Spleen (tissue), 11 donors: ENCODE measurements around the gene TTLL12. TPM values are rescaled to one million over a fixed set of nuclear protein-coding genes. Genes with fewer than 3 reads are reported as not detected.

Experiments used
- DNase-seq: peaks from one replicate; pipeline ENCODE4 v3.0.0-alpha.2; 2020
- H3K27ac ChIP-seq, 8 donors: fragments of 200-600 bp; sonication (generic) in 7 of 8; 1 replicate in 4 of 8; 2 replicates in 4 of 8; pipeline versions ENCODE4 v1.5.0 to v1.8.0; 2016 to 2021; ENCODE audit warnings: inconsistent platforms in 4 of 8, mild to moderate bottlenecking in 4 of 8, moderate library complexity in 1 of 8
- H3K27me3 ChIP-seq, 7 donors: fragments of 200-600 bp; sonication (generic) in 6 of 7; replicated peaks in 1 of 7; 1 replicate in 4 of 7; 2 replicates in 3 of 7; pipeline versions ENCODE4 v1.5.0 to v1.8.0; 2016 to 2021; ENCODE audit warnings: inconsistent platforms in 3 of 7, mild to moderate bottlenecking in 1 of 7
- H3K36me3 ChIP-seq, 6 donors: fragments of 200-600 bp; sonication (generic) in 5 of 6; 1 replicate in 4 of 6; 2 replicates in 2 of 6; pipeline versions ENCODE4 v1.5.0 to v1.8.0; 2016 to 2021; ENCODE audit warnings: inconsistent platforms in 2 of 6
- H3K4me1 ChIP-seq, 6 donors: fragments of 200-600 bp; sonication (generic) in 5 of 6; 1 replicate in 3 of 6; 2 replicates in 3 of 6; pipeline versions ENCODE4 v1.5.0 to v1.8.0; 2016 to 2021; ENCODE audit warnings: inconsistent platforms in 3 of 6
- H3K4me3 ChIP-seq, 8 donors: fragments of 200-600 bp; sonication (generic) in 7 of 8; 1 replicate in 4 of 8; 2 replicates in 4 of 8; pipeline versions ENCODE4 v1.5.0 to v1.8.0; 2016 to 2021; ENCODE audit warnings: inconsistent platforms in 4 of 8, mild to moderate bottlenecking in 4 of 8, moderate library complexity in 2 of 8
- H3K9me3 ChIP-seq, 8 donors: fragments of 200-600 bp; sonication (generic) in 7 of 8; 1 replicate in 4 of 8; 2 replicates in 4 of 8; pipeline versions ENCODE4 v1.5.0 to v1.8.0; 2016 to 2021; ENCODE audit warnings: inconsistent platforms in 4 of 8
- CTCF ChIP-seq, 11 experiments: fragments of 200-600 bp in 7 of 11; fragments of 450-650 bp in 4 of 11; sonication (generic) in 4 of 11; IDR thresholded peaks in 8 of 11; conservative IDR thresholded peaks in 3 of 11; 1 replicate in 7 of 11; 2 replicates in 4 of 11; pipeline versions ENCODE4 v1.4.0 to v1.8.0; 2016 to 2021; ENCODE audit warnings: antibody characterized with exemption in 11 of 11, inconsistent platforms in 4 of 11, mild to moderate bottlenecking in 1 of 11
- POLR2A ChIP-seq, 3 donors: fragments of 450-650 bp; IDR thresholded peaks; one replicate each; pipeline ENCODE4 v1.5.1; 2017; ENCODE audit warnings: antibody characterized with exemption in 3 of 3, mild to moderate bottlenecking in 1 of 3
- POLR2AphosphoS5 ChIP-seq, 3 donors: sonication (generic); formaldehyde crosslinking; IDR thresholded peaks; one replicate each; pipeline ENCODE4 v1.5.1; 2017; ENCODE audit warnings: antibody characterized with exemption in 3 of 3
- WGBS, 5 donors: extraction: QIAGEN DNeasy Blood & Tissue Kit in 3 of 5; methylation state at CpG; one replicate each; pipeline versions ENCODE4 v1.1.5 to v1.1.7; 2013 to 2018; 5-methylcytosine and 5-hydroxymethylcytosine counted together
- intact Hi-C: fragments of 100-400 bp; cut with DNase I; formaldehyde crosslinking; loops from one replicate; pipeline ENCODE4 v1.15.0; 2023; ENCODE audit warnings: low total_unique reads
- polyA plus RNA-seq, 3 donors: library from polyadenylated mRNA; stranded (reverse); fragments of 200-250 nt; gene quantifications; one replicate each; pipeline ENCODE4 v1.2.1, GENCODE V29; 2013
- total RNA-seq, 7 donors: library from RNA; depleted of rRNA in 3 of 7; stranded (reverse); fragments of >200 nt in 3 of 7; fragmentation: NEBNext Ultra II Directional in 4 of 7; extraction: Animal tissue kit (Norgen Biotek cat#: 25700) in 4 of 7; gene quantifications; one replicate each; pipeline versions ENCODE4 v1.1.0 to v1.2.1, GENCODE V29; 2016 to 2021
- donor health status: healthy with polysubstance abuse.
- donor health status: DM: no; HTN: no; CAD: no; lungs with moderate emphysema.
- donor health status: DM: no; HTN: no; CAD: no.
- donor health status: Bipolar disorder and iron deficiency.
- donor health status: healthy.
- donor health status: DM: no; HTN: no; CAD: no.
- donor health status: DM: yes; HTN: yes; CAD: no.

The TTLL12 gene
- total and polyA plus RNA-seq, 10 donors, result 8.7 to 21.6 (median 18.2) TPM

DNA sequence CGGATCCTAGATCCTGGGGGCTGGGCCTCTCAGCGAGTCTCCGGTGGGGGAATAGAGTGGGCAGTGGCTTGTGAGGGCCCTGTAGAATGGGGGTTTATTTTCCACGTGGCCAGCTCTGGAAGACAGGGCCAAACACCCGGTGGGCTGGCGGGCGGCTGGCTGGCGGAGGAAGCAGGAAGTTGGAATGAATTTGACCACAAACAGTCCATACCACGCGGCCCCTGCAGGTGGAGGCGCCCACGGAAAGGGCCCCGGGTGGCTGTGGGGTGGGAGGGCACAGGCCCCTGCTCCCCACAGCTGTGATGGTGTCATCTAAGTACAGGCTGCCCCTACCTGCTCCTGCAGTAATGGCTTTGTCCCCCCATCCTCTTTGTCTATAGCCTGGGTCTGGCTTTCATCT, 58.8 kb downstream of the TTLL12 start:
- no peaks in the 10 kb centered on the region for H3K9me3 ChIP-seq
- no peak overlapping the region for H3K27ac ChIP-seq
- no peak for TF ChIP-seq CTCF (IDR thresholded peaks at IDR 0.05 in 8 of 11, conservative IDR thresholded peaks at IDR 0.05 in 3 of 11)
- TF ChIP-seq POLR2AphosphoS5 (IDR thresholded peaks at IDR 0.05), result no peak
- no peak for TF ChIP-seq POLR2A (IDR thresholded peaks at IDR 0.05)
- peaks cover 0 to 20% (median 0%) of the 10 kb centered on the region in 7 donors for H3K27me3 ChIP-seq
- H3K36me3 ChIP-seq, result peaks cover 0 to 25% (median 14%) of the 10 kb centered on the region in 6 donors
- no peak for DNase-seq
- H3K4me3 ChIP-seq, result no peak overlapping the region
- H3K4me1 ChIP-seq, result peaks cover 0 to 45% (median 8%) of the 10 kb centered on the region in 6 donors
- intact Hi-C loops, result no loop called here
- WGBS, 5 donors, result 25 to 45% (median 25%) methylated on average over 12 to 13 of the region's 13 CpGs

DNA sequence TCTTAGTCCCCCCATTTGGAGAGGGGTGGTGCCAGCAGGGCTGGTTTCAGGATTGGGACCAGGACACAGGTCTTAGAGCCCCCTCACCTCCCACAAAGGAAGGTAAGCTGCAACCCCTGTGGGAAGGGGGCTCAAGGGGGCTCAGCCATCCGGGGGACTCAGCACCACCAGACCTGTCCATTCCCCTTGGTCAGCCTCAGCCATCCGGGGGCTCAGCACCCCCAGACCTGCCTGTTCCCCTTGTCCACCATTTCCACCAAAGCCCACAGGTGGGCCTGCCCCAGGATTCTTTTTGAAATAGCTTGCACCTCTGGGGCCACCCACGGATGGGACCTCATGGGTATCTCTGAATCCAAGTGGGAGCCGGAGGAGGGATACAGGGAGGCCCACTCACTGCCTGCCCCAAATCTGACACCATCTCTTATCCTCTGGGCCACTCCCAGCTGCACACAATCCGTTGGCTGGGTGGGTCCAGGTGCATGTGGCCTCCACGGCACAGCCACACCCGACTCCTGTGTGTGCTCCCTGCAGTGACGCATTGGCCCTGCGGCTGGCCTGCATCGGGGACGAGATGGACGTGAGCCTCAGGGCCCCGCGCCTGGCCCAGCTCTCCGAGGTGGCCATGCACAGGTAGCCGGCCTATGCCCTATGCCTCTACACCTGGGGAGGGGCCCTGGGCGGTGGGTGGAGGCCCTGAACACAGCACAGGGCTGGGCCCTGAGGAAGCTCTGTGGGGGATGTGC, 59.6 kb downstream of the TTLL12 start:
- Histone ChIP-seq H3K27ac (no peak overlapping the region), H3K36me3 (peaks cover 0 to 18% (median 6%) of the 10 kb centered on the region in 6 donors), H3K4me1 (peaks cover 0 to 50% (median 8%) of the 10 kb centered on the region in 6 donors), H3K4me3 (no peak overlapping the region), H3K9me3 (no peaks in the 10 kb centered on the region), H3K27me3 (peaks cover 0 to 20% (median 0%) of the 10 kb centered on the region in 7 donors)
- TF ChIP-seq POLR2A (IDR thresholded peaks at IDR 0.05), result no peak
- no peak for TF ChIP-seq POLR2AphosphoS5 (IDR thresholded peaks at IDR 0.05)
- no peak for TF ChIP-seq CTCF (IDR thresholded peaks at IDR 0.05 in 8 of 11, conservative IDR thresholded peaks at IDR 0.05 in 3 of 11)
- intact Hi-C loops, result no loop called here
- DNase-seq, result no peak
- 84 to 89% (median 86%) methylated on average over 2 to 17 of the region's 17 CpGs for WGBS, 5 donors

DNA sequence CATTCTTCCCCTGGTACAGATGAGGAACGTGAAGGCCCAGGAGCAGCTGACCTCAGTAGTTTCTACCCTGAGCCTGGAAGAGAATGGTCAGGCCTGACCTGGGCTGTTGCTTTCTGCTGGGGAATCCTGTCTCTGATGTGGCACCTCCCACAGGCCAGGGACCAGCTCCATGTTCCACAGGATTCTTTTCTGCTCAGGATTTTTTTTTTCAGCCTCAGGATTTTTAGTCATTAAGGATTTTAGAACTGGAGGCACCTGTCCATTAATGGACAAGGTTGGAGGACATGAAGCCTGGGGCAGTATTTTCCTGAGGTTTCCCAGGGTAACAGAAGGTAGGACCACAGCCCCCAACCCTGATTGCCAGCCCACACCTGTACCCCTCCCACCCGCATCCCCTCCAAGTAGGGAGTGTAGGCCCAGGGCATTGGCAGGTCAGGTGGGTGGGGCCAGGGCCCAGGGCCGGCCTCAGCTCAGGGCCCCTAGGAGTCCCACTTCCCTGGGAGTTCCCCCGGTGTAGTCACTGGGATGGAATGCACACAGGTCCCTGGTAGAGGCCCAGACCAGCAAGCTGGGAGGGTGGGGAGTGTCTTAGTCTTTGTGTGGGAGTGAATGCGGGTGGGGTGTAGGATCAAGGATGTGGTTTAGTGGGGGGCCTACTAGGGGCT, 60.3 kb downstream of the TTLL12 start:
- 57 to 79% (median 65%) methylated on average over 3 to 5 of the region's 5 CpGs for WGBS, 5 donors
- peaks cover 0 to 20% (median 0%) of the 10 kb centered on the region in 7 donors for H3K27me3 ChIP-seq
- no peaks in the 10 kb centered on the region for H3K9me3 ChIP-seq
- no peak overlapping the region for H3K4me3 ChIP-seq
- H3K36me3 ChIP-seq, result peaks cover 0 to 10% (median 4%) of the 10 kb centered on the region in 6 donors
- intact Hi-C loops, result no loop called here
- DNase-seq, result no peak
- TF ChIP-seq POLR2AphosphoS5 (IDR thresholded peaks at IDR 0.05) (no peak), CTCF (IDR thresholded peaks at IDR 0.05 in 8 of 11, conservative IDR thresholded peaks at IDR 0.05 in 3 of 11) (no peak), POLR2A (IDR thresholded peaks at IDR 0.05) (no peak)
- H3K4me1 ChIP-seq, result peaks cover 0 to 51% (median 12%) of the 10 kb centered on the region in 6 donors
- no peak overlapping the region for H3K27ac ChIP-seq

DNA sequence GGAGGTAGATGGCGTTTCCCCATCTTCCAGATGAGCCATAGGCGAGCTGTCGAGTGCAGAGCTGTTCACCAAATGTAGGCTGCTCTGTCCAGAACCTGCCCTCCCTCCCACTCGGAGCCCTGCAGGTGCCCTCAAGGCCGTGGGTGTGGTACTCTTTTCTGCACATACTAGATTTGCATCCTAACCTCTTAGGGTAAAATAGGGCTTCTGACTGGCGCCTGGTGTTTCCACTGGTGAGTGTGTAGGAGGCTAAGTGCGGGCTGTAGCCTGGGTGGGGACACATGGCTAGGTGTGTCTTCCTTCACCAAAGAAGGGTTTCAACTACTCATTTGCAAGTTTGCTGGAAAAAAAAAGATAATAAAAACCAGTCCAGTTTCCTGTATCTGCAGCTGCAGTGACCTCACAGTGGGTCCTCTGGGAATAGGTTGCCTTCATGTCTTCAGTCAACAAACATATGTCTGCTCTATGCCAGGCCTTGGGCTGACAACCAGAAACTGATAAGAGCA, 67.9 kb downstream of the TTLL12 start:
- DNase-seq, result no peak
- no peak overlapping the region for H3K4me3 ChIP-seq
- intact Hi-C loops, result no loop called here
- peak overlapping the region in 4 of 8 donors; percentile 0 to 47 (median 39) for H3K27ac ChIP-seq
- peaks cover 6 to 63% (median 37%) of the 10 kb centered on the region in 6 donors for H3K4me1 ChIP-seq
- no peaks in the 10 kb centered on the region for H3K9me3 ChIP-seq
- no peak for TF ChIP-seq CTCF (IDR thresholded peaks at IDR 0.05 in 8 of 11, conservative IDR thresholded peaks at IDR 0.05 in 3 of 11)
- no peak for TF ChIP-seq POLR2AphosphoS5 (IDR thresholded peaks at IDR 0.05)
- no peak for TF ChIP-seq POLR2A (IDR thresholded peaks at IDR 0.05)
- peaks cover 0 to 60% (median 2%) of the 10 kb centered on the region in 7 donors for H3K27me3 ChIP-seq
- no peaks in the 10 kb centered on the region for H3K36me3 ChIP-seq
- WGBS, 5 donors, result 30 to 62% (median 55%) methylated on average over 6 to 7 of the region's 7 CpGs
